GM19023 (cell line): ENCODE results near the gene AMY2B.
"Not testable (repeated sequence)": the region's sequence is repeated elsewhere in the genome, so short reads cannot be mapped to it uniquely, and the experiment has no call there.

Experiments used
- ATAC-seq: cut with Tn5 transposase; IDR thresholded peaks from one replicate; pipeline ENCODE4 v1.9.1; 2021; ENCODE audit warnings: mild to moderate bottlenecking, moderate library complexity; ENCODE audit not compliant: unreplicated experiment

AMY2B gene

DNA sequence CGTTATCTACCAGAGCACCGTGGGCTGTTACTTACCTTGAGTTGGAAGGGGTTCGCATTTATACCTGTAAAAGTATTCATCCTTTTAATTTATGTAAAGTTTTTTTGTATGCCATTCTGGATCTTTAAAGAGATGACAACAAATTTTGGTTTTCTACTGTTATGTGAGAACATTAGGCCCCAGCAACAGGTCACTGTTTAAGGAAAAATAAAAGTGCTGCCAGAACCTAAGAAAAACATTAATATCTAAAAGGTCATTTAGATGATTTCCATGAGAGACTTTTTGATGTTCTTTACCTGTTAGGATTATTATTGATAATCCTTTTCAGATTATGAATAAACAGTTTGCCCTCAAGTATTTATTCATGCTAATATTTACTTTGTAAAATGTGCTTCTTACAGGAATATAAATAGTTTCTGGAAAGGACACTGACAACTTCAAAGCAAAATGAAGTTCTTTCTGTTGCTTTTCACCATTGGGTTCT lies 45.6 kb downstream of the AMY2B start, which contains the start of gene AMY2A:
Gene AMY2A (plus strand): TSS at position 434 of the 484 bp plus-strand sequence. CDS start 14 bp downstream, at position 448.
- not testable (repeated sequence) for ATAC-seq

DNA sequence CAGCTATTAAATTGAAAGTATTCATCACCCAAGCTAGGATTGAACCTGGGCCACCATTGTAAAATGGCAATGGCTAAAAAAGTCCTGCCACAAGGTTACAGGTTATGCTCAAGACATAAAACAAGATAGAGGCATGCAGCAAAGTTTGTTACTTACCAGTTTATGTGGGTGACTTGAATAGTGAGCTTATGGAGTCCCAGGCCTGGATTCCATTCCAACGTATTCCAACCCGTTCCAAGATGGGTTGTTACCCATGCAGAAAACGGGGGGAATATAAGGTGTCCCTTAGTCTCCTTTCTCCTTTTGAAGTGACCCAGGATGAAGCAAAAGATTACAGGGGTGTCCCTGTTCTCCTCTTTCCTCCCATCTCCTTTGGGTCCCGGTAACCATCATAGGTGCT lies 56.0 kb downstream of the AMY2B start:
- not testable (repeated sequence) for ATAC-seq
